HG03064 (cell line): Measurements from ENCODE around the gene CHRM1.

Experiments used
- ATAC-seq: cut with Tn5 transposase; IDR thresholded peaks from one replicate; pipeline ENCODE4 v1.9.1; 2021; ENCODE audit warnings: low read depth; ENCODE audit not compliant: unreplicated experiment

The CHRM1 gene

GRCh38 chr11:62908468-62909072 lies 12.6 kb downstream of the CHRM1 start:
- ATAC-seq: no peak

- no peak for ATAC-seq
Observed at GRCh38 chr11:62905927-62906531, 15.1 kb downstream of the CHRM1 start.

- ATAC-seq: no peak
Observed at GRCh38 chr11:62905296-62905695, 15.9 kb downstream of the CHRM1 start.

GRCh38 chr11:62902932-62903331 lies 18.2 kb downstream of the CHRM1 start:
- no peak for ATAC-seq

GRCh38 chr11:62898027-62898426 lies 23.1 kb downstream of the CHRM1 start:
- ATAC-seq: no peak

GRCh38 chr11:62897311-62897710 lies 23.9 kb downstream of the CHRM1 start:
- ATAC-seq: no peak

- no peak for ATAC-seq
Observed at GRCh38 chr11:62896049-62896448, 25.1 kb downstream of the CHRM1 start.

GRCh38 chr11:62895501-62895900 lies 25.7 kb downstream of the CHRM1 start:
- ATAC-seq: no peak

GRCh38 chr11:62892077-62892922 lies 28.9 kb downstream of the CHRM1 start:
- ATAC-seq: no peak

- no peak for ATAC-seq
Observed at GRCh38 chr11:62889484-62890437, 31.4 kb downstream of the CHRM1 start.

GRCh38 chr11:62889126-62889483 lies 32.1 kb downstream of the CHRM1 start:
- no peak for ATAC-seq

- no peak for ATAC-seq
Observed at GRCh38 chr11:62888406-62888805, 32.8 kb downstream of the CHRM1 start.

GRCh38 chr11:62885137-62885750 lies 35.9 kb downstream of the CHRM1 start:
- ATAC-seq: no peak

GRCh38 chr11:62883673-62884072 lies 37.5 kb downstream of the CHRM1 start:
- ATAC-seq: no peak

- ATAC-seq: no peak
Observed at GRCh38 chr11:62882788-62883501, 38.2 kb downstream of the CHRM1 start.

GRCh38 chr11:62882431-62882749 lies 38.8 kb downstream of the CHRM1 start:
- ATAC-seq: no peak

GRCh38 chr11:62881579-62882430 lies 39.4 kb downstream of the CHRM1 start:
- ATAC-seq: peak; percentile 41

GRCh38 chr11:62880803-62881578 lies 40.2 kb downstream of the CHRM1 start, which contains the start of gene SLC3A2:
Gene SLC3A2 (plus strand): TSS chr11:62880896. CDS start chr11:62881024, 128 bp downstream.
- peak; percentile 70 for ATAC-seq
